ENCODE measurements around the gene SAP25. TPM values are rescaled to one million over a fixed set of nuclear protein-coding genes. Genes with fewer than 3 reads are reported as not detected.

The SAP25 gene
- total RNA-seq, 1 experiment from 2014 or later: 2.0 TPM

DNA sequence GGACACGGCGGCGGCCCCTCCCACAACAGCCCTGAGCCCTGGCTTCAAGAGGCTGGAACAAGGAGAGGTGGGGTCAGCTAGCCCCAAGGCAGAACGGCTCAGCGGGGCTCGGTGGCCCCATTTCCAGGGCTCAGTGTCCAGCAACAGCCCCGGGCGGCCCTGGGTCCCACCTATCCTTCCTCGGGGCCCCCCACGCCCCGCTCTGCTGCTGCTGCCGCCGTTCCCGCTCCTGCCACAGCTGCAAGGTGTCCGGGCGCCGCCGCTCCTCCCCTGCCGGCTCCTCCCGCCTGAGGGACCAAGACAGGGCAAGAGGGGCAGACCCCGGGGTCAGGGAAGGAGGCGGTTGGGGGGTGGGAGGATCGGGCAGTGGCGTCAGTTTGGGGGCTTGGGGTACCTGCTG, 3.4 kb upstream of the SAP25 start:
- Mint-ChIP-seq H3K4me3 (ENCODE audit: unreplicated experiment) (no peak overlapping the region), H3K9me3 (ENCODE audit: unreplicated experiment) (no peaks in the 10 kb centered on the region), H3K27me3 (ENCODE audit: insufficient read depth, unreplicated experiment) (no peaks in the 10 kb centered on the region), H3K36me3 (ENCODE audit: insufficient read depth, unreplicated experiment) (peaks cover 68% of the 10 kb centered on the region), H3K4me1 (ENCODE audit: low read depth, unreplicated experiment) (peaks cover 3% of the 10 kb centered on the region), H3K27ac (ENCODE audit: unreplicated experiment) (no peak overlapping the region)
- H3K4me3 ChIP-seq (ENCODE audit: low read depth, low read length): no peak overlapping the region
- intact Hi-C loops (cut with micrococcal nuclease; ENCODE audit: unreplicated experiment): no loop called here
- peaks cover 11% of the 10 kb centered on the region for H3K36me3 ChIP-seq (ENCODE audit: control insufficient read depth, insufficient read depth, low read length)
- H3K27me3 ChIP-seq (replicated peaks; ENCODE audit: control insufficient read depth, insufficient read depth, low read length): no peaks in the 10 kb centered on the region
- peaks cover 10% of the 10 kb centered on the region for H3K4me1 ChIP-seq
- DNase-seq: no peak
- ChIA-PET POLR2A (interaction anchor here (0.6 kb wide), 1 partner anchor 10 kb away, joined by 4 read pairs; no protein-coding TSS in a partner anchor), CTCF (no interaction called here)
- no TSS peak for BruUV-seq (replicated peaks)
- H3K9me3 ChIP-seq: no peaks in the 10 kb centered on the region
- TF ChIP-seq, protein P1, sequence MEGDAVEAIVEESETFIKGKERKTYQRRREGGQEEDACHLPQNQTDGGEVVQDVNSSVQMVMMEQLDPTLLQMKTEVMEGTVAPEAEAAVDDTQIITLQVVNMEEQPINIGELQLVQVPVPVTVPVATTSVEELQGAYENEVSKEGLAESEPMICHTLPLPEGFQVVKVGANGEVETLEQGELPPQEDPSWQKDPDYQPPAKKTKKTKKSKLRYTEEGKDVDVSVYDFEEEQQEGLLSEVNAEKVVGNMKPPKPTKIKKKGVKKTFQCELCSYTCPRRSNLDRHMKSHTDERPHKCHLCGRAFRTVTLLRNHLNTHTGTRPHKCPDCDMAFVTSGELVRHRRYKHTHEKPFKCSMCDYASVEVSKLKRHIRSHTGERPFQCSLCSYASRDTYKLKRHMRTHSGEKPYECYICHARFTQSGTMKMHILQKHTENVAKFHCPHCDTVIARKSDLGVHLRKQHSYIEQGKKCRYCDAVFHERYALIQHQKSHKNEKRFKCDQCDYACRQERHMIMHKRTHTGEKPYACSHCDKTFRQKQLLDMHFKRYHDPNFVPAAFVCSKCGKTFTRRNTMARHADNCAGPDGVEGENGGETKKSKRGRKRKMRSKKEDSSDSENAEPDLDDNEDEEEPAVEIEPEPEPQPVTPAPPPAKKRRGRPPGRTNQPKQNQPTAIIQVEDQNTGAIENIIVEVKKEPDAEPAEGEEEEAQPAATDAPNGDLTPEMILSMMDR (IDR thresholded peaks at IDR 0.05; ENCODE audit: insufficient read depth in 1 of 2, low read depth in 1 of 2, low read length in 1 of 2, severe bottlenecking in 1 of 2, unreplicated experiment in 1 of 2): no peak

DNA sequence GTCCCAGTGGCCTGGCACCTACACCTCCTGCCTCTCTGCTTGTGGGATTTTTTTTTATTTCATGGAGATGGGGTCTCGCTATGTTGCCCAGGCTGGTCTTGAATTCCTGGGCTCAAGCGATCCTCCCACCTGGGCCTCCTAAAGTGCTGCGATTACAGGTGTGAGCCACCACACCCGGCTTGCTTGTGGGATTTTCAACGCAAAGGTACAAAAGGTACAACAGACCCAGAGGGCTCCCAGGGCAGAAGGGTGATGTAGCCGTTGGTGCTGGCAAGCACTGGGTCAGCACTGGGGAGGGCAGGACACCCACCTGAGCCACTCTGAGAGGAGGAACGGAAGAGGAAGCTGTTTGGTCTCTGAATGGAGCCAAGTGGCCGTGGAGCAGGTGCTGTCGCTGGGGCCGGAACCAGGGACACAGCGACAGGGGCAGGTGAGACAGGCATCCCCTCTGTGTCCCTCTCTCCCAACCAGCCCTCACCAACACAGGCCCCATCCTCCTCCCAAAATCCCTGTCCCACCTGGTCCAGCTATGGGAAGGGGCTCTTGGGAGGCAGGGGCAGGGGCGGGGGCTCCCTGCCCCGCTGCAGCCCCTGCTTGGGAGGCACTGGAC, 2.8 kb upstream of the SAP25 start:
- no TSS peak for BruUV-seq (replicated peaks)
- Histone ChIP-seq H3K4me1 (peaks cover 16% of the 10 kb centered on the region), H3K9me3 (no peaks in the 10 kb centered on the region), H3K27me3 (replicated peaks; ENCODE audit: control insufficient read depth, insufficient read depth, low read length) (no peaks in the 10 kb centered on the region), H3K4me3 (ENCODE audit: low read depth, low read length) (no peak overlapping the region), H3K36me3 (ENCODE audit: control insufficient read depth, insufficient read depth, low read length) (peaks cover 7% of the 10 kb centered on the region)
- DNase-seq: no peak
- Mint-ChIP-seq H3K4me3 (ENCODE audit: unreplicated experiment) (no peak overlapping the region), H3K36me3 (ENCODE audit: insufficient read depth, unreplicated experiment) (peaks cover 74% of the 10 kb centered on the region), H3K4me1 (ENCODE audit: low read depth, unreplicated experiment) (peaks cover 8% of the 10 kb centered on the region), H3K9me3 (ENCODE audit: unreplicated experiment) (no peaks in the 10 kb centered on the region), H3K27me3 (ENCODE audit: insufficient read depth, unreplicated experiment) (no peaks in the 10 kb centered on the region), H3K27ac (ENCODE audit: unreplicated experiment) (no peak overlapping the region)
- intact Hi-C loops (cut with micrococcal nuclease; ENCODE audit: unreplicated experiment): no loop called here
- POLR2A ChIA-PET: no interaction called here
- TF ChIP-seq, protein P1 (IDR thresholded peaks at IDR 0.05; ENCODE audit: insufficient read depth in 1 of 2, low read depth in 1 of 2, low read length in 1 of 2, severe bottlenecking in 1 of 2, unreplicated experiment in 1 of 2): no peak
- CTCF ChIA-PET: interaction anchor here (0.6 kb wide), 1 partner anchor 108 kb away, joined by 3 read pairs; no protein-coding TSS in a partner anchor

DNA sequence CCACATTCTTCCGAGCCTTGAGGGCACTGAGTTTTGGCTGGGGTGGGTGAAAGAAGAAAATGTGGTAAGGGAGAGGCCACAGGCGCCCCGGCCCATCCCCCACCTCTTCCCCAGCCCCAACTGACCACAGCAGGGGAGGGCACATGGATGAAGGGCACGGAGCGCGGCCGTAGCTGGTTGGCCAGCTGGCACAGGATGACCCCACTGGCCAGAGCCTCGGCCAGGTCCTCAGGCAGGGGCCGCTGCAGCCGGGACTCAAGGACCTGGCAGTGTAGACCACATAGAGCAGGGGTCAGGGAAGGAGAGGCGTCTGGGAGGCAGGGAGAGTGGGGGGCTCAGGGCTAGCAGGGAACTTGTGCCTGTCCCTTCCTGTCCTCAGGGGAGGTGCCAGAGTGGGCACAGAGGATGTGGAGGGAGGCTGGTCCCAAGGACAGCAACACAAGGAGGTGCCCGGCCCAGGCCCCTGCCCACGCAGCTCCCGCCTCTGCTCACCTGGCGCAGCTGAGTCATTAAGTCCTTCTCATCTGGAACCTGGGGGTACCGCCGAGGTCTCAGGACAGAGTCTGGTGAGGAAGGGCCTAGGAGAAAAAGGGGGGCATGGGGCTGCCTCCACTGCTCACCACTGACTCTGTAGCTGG, 2.2 kb upstream of the SAP25 start:
- no peak for DNase-seq
- peaks cover 22% of the 10 kb centered on the region for H3K4me1 ChIP-seq
- Mint-ChIP-seq H3K4me3 (ENCODE audit: unreplicated experiment) (no peak overlapping the region), H3K27me3 (ENCODE audit: insufficient read depth, unreplicated experiment) (no peaks in the 10 kb centered on the region), H3K27ac (ENCODE audit: unreplicated experiment) (peak overlapping the region; percentile 25), H3K36me3 (ENCODE audit: insufficient read depth, unreplicated experiment) (peaks cover 80% of the 10 kb centered on the region), H3K9me3 (ENCODE audit: unreplicated experiment) (no peaks in the 10 kb centered on the region), H3K4me1 (ENCODE audit: low read depth, unreplicated experiment) (peaks cover 8% of the 10 kb centered on the region)
- H3K4me3 ChIP-seq (ENCODE audit: low read depth, low read length): no peak overlapping the region
- H3K27me3 ChIP-seq (replicated peaks; ENCODE audit: control insufficient read depth, insufficient read depth, low read length): no peaks in the 10 kb centered on the region
- no TSS peak for BruUV-seq (replicated peaks)
- TF ChIP-seq, protein P1 (IDR thresholded peaks at IDR 0.05; ENCODE audit: insufficient read depth in 1 of 2, low read depth in 1 of 2, low read length in 1 of 2, severe bottlenecking in 1 of 2, unreplicated experiment in 1 of 2): no peak
- peaks cover 6% of the 10 kb centered on the region for H3K36me3 ChIP-seq (ENCODE audit: control insufficient read depth, insufficient read depth, low read length)
- H3K9me3 ChIP-seq: no peaks in the 10 kb centered on the region
- POLR2A ChIA-PET: no interaction called here
- CTCF ChIA-PET: interaction anchor here (0.6 kb wide), 1 partner anchor 109 kb away, joined by 3 read pairs; no protein-coding TSS in a partner anchor
- intact Hi-C loops (cut with micrococcal nuclease; ENCODE audit: unreplicated experiment): no loop called here

Measured in Caco-2 (cell line).